HG03025 (cell line): ENCODE data around the gene NUP133.
"Not testable (repeated sequence)": the region's sequence is repeated elsewhere in the genome, so short reads cannot be mapped to it uniquely, and the experiment has no call there.

ENCODE experiments used
- ATAC-seq: cut with Tn5 transposase; IDR thresholded peaks from one replicate; pipeline ENCODE4 v1.9.1; 2021; ENCODE audit warnings: mild to moderate bottlenecking, moderate library complexity; ENCODE audit not compliant: unreplicated experiment, low FRiP score

NUP133 gene

DNA sequence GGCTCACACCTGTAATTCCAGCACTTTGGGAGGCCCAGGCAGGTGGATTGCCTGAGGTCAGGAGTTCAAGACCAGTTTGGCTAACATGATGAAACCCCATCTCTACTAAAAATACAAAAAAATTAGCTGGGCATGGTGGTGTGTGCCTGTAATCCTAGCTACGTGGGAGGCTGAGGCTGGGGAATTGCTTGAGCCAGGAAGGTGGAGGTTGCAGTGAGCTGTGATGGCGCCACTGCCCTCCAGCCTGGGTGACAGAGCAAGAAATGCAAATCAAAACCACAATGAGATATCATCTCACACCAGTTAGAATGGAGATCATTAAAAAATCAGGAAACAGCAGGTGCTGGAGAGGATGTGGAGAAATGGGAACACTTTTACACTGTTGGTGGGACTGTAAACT is 3.1 kb upstream of the NUP133 start:
- not testable (repeated sequence) for ATAC-seq

DNA sequence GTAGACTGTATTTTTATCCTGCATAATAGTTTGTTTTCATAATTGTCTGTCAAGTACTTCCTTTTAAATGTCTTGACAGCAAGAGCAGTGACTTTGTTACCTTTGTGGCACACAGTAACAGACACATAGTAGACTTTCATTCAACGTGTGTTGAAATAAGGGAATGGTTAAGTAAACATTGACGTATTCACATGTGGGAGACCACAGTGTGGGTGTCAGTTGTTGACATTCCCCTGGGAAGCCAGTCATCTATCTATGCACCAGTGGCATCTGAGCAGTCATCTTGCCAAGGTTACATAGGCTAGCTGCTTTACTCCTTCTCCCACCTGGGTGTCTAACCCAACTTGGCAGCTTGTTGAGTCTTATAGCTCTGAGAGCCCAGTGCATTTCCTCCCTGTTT is 1.4 kb upstream of the NUP133 start:
- ATAC-seq, result no peak

DNA sequence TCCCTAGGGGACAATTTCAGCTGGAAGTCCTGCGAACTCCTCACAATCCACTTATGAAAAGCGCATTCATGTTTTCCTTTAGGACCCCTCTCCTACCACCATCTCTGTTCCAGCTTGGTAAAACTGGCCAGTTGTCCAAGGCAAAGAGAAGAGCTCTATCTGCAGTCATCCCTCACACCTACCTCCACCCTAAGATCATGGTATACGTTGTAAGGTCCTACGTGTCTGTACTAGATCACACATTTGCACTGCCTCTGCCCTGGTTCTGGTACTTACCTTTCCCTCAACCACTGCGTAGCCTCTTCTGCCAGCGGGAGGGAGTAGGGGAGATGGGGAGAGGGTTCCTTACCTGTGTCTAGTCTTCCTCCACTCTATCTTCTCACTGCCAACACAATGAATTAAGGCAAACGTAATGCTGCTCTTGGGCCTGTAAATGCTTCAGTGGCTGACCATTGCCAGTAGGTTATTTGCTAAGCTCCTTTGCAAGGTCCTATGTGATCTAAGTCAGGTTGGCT is 739 bp upstream of the NUP133 start:
- ATAC-seq, result no peak

- no peak for ATAC-seq
Observed at GRCh38 chr1:229507502-229507901, 639 bp downstream of the NUP133 start.

DNA sequence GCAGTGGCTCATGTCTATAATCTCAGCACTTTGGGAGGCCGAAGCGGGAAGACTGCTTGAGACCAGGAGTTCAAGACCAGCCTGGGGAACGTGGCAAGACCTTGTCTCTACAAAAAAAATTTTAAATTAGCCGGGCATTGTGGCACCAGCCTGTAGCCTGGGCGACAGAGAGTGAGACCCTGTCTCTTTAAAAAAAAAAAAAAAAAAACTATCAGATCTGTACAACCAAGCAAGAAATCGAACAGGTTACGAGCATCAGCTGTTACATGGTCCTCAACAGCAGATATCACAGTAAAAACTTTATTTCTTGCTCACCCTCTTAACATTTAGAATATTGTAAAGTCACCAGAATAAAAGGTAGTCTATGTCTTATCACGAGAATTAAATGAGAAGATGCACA is 1.5 kb downstream of the NUP133 start:
- ATAC-seq, result no peak

DNA sequence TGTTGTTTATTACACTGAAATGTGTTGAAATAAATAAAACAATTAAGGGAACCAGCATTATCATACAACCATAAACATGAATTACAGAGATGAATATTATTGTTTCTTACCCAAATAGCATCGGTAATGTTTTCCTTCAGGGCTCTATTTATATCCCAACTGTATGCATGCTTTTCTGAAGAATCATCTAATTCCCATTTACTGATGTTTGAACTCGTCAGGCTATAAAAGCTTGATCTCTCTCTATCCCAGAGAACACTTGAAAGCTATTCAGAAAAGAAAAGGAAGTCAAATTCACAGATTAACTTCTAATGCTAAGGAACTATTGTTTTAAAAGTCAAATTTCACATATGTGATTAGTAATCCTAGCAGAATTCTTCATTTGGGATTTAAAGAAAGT is 12.4 kb downstream of the NUP133 start:
- no peak for ATAC-seq

DNA sequence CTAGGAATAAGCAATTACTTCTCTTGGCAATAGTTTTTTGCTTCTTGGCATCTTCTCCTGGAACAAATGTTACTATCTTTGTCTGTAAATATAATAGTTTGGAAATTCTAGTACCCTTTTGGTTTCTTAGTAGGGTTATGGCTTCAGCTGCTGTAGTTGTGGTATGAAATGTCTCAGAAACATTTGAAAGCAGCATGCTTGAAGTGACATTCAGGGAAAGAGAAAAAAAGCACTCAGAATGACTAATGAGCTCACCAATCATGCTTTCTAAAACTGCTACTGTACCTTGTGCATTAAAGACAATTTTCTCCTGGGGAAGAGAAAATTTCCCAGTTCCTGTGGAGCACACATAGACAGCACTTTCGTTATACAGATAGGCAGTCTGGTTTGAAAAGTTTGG is 21.0 kb downstream of the NUP133 start:
- no peak for ATAC-seq

GRCh38 chr1:229485318-229485717 is 22.8 kb downstream of the NUP133 start:
- ATAC-seq, result no peak

DNA sequence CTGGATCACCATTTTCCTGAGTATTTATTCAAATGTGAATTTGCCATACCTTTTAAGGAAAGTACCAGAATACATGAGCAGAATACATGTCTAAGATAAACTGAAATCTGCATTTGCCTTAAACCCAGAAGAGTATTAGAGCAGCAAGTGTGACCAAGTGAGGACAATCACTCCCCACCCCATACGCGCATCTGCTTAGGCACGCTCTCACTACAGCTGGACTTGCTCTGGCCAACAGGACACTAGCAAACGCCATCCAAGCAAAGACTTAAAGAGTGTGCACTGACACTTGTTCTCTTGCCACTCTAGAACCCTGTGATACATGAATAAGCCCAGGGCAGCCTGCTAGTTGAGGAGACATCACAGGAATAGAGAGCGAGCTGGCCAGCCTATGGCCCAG is 25.6 kb downstream of the NUP133 start:
- no peak for ATAC-seq

- no peak for ATAC-seq
Observed at GRCh38 chr1:229480495-229480894, 27.6 kb downstream of the NUP133 start.

GRCh38 chr1:229479660-229480399 is 28.3 kb downstream of the NUP133 start:
- ATAC-seq, result peak; percentile 73

DNA sequence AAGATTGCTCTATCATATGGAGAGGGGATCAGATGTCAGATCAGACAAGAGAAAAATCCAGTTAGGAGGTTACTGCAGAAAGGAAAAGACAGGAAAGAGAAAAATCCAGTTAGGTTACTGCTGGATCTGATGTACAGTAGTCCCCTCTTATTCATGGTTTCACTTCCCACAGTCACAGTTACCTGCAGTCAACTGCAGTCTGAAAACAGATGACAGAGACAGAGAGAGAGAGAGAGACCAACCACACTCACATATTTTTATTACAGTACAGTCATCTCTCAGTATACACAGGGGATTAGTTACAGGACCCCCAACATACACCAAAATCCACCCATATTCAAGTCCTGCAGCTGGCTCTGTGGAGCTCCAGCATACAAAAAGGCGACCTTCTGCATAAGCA is 29.3 kb downstream of the NUP133 start:
- peak; percentile 78 for ATAC-seq

GRCh38 chr1:229475859-229476258 is 32.3 kb downstream of the NUP133 start:
- ATAC-seq, result not testable (repeated sequence)

DNA sequence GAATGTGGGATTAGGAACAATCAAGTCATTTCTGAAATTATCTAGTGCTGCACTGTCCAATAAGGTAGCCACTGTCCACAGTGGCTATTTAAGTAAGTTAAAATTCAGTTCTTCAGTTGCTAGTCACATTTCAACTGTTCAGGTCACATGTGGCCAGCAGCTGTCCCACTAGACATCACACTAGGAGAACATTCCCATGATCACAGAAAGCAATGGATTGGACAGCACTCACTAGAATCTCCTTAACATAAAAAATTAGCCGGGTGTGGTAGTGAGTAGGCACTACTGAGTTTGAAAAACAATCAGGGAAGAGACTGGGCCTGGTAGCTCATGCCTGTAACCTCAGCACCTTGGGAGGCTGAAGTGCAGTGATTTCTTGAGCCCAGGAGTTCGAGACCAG is 33.6 kb downstream of the NUP133 start:
- no peak for ATAC-seq

- ATAC-seq, result no peak
Observed at GRCh38 chr1:229471175-229471574, 37.0 kb downstream of the NUP133 start.

DNA sequence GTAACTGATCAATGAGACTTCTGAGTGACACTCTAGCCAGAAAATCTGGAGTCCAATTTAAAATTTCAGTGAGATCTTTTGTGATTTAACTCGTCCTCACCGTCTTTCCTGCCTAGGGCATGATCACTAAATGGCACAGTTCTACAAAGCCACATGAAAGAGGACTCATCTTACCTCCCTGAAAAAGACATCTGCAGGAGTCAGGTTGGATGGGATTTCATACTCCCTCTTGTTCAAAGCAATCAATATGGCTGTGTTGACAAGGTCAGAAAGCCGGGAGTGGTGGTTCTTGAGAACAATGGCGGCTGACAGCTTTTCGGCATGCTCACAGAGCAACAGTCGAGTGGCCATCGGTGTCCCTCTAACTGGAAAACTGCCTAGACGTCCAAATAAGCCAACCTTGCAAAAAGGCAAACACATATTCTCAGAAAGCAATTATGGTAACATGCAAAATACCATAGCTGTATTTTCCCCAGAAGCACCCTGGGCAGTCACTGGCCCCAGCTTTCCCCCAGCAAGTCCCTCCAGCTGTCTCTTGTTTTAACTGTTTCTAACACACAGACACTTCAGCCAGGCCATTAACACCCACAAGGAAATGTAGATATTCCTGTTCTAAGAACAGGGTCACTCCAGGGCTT is 37.6 kb downstream of the NUP133 start:
- ATAC-seq, result no peak

- no peak for ATAC-seq
Observed at GRCh38 chr1:229466887-229467286, 41.3 kb downstream of the NUP133 start.

DNA sequence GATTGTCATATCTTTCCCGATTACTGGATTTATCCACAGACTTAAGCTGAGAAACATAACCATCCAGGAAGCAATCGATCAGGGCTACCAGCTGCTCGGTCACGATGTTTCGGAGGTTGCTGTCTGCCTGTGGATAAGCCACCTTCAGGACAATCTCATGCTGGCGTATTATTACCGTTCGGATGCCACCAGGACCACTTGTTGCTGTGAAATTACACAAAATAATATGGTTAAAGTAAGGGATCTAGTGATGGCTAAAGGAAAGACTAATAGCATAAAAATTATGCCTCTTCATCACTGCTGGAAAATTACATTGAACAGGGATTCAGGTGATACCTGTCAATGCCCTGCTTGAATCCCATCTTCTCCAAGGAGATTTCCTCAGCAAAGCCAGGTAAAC is 43.5 kb downstream of the NUP133 start:
- ATAC-seq, result no peak

DNA sequence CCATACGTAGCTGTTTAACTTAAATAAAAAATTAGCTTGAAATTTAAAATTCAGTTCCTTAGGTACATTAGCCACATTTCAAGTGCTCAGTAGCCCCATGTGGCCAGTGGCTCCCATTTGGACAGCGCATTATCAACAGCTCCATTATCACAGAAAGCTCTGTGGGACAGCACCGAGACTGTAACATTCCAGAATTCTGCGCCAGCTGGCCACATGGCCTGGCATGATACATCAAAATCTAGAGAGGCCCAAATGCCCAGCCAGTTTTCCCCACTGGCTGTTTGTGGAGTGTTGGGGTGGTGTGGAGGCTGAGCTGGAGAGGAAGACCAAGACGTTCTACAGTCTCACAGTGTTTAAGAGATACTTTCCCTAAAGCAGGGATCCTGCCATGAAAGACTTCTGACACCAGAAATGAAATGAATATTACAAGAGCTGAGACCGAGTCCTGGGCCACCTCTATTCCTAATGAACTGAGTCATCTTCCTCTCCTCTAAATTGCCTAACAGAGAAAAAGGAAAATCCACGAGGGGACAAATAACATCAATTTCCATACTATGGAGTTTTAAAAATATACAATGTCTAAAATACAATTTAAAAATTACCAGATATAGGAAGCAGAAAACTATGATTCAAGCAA is 47.0 kb downstream of the NUP133 start:
- no peak for ATAC-seq

DNA sequence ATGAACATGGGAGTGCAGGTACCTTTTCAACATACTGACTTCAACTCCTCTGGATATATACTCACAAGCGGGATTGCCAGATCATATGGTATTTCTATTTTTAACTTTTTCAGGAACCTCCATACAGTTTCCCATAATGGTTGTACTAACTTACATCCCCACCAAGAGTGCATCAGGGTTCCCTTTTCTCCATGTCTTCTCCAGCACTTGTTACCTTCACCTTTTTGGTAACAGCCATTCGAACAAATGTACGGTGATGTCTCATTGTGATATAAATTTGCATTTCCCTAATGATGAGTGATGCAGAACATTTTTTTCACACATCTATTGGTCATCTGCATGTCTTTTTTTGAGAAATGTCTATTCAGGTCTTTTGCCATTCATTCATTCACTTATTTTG is 48.3 kb downstream of the NUP133 start:
- no peak for ATAC-seq

DNA sequence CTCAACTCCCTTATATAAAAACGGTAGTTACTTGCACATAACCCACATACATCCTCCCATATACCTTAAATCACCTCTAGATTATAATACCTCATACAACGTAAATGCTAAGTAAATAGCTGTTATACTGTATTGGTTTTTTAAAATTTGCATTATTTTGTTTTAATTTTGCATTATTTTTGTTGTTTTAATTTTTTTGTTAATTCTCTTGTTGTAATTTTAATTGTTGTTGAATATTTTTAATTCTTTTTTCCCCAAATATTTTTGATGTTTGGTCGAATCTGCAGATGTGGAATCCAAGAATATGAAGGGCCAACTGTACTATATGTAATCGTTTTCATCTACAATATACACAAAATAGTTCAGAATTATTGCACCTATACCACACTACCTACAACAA is 50.7 kb downstream of the NUP133 start:
- no peak for ATAC-seq

GRCh38 chr1:229456016-229456415 is 52.1 kb downstream of the NUP133 start:
- ATAC-seq, result no peak
